ENCODE measurements around the gene TAF6L.

GRCh38 chr11:62817129-62817528 is 45.9 kb downstream of the TAF6L start:
- TF ChIP-seq CTCF (IDR thresholded peaks at IDR 0.05) (no peak), EZH2 (IDR thresholded peaks at IDR 0.05) (no peak)
